HG03457 (cell line): Measurements from ENCODE around the gene GMEB2.

Experiments
- ATAC-seq: cut with Tn5 transposase; IDR thresholded peaks from one replicate; pipeline ENCODE4 v1.9.1; 2021; ENCODE audit warnings: moderate number of reproducible peaks; ENCODE audit not compliant: unreplicated experiment

The GMEB2 gene

DNA sequence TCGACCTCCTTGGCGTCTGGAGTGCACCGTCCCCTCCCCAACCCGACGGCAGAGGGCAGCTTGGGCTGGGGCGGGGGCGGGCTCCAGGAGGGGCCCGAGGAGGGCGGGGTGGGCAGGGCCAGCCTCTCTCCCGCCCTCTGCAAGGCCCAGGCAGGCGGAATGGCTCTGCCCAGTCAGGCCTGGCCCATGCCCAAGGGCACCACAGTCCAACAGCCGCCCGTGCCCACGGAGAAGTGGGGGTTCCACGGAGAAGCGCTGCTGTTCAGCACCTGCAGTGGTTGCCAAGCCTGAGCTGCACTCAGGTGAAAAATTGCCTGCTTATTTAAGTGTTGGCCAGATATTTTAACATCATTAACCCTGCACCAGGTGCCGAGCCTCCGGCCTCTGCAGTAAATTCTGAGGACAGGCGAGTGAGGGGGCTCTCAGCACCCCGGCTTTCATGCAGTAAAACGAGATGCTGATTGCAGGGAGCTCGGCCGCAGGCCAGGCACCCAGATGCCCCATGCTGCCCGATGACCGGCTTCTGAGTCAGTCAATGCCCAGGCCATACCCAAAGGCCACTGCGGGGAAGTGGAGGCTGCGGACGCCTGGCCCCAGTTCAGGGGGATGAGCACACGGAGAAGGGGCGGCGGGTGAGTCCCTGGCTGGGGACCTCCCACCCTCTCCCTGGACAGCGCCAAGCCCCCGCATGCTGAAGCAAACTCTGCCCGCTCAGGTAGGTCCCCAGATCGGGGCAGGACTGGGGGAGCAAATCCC lies 79.0 kb downstream of the GMEB2 start, which contains the start of gene SRMS:
Gene SRMS, minus strand, starts transcription at position 25 of the 756 bp plus-strand sequence. CDS start 286 bp downstream, outside the sequence.
- no peak for ATAC-seq

DNA sequence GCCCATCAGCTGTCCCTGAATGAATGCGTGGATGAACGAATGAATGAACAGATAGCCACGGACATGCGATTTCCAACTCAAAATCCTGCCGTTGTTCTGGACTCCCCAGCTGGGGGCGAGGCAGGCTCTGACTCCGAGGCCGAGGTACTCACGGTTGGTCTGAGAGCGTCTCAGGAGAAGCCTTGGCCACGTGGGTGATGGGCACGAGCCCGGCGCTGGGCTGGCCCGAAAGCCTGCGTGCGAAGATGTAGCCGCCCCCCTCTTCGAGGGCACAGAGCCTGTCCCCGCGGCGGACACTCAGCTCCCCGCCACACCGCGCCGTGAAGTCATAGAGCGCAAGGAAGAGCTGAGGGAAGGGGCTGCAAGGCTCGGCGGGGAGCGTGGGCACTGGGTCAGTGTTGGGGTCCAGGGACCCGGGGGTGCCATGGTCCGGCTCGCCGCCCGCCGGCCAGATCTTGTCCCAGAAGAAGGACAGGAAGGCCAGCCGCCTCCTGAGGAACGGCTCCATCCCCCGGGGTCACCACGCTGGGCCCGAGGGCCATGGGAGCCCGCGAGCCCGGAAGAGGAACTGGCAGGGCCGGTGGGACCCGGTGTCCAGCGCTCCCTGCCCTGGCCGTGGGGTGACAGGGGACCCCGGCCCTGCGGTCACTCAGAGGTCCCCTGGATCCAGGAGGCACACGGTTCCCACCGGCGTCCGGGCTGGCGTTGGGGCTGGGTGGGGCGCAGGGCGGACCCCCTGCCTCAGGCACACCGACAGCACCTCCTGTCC lies 79.8 kb downstream of the GMEB2 start:
- ATAC-seq, result no peak

DNA sequence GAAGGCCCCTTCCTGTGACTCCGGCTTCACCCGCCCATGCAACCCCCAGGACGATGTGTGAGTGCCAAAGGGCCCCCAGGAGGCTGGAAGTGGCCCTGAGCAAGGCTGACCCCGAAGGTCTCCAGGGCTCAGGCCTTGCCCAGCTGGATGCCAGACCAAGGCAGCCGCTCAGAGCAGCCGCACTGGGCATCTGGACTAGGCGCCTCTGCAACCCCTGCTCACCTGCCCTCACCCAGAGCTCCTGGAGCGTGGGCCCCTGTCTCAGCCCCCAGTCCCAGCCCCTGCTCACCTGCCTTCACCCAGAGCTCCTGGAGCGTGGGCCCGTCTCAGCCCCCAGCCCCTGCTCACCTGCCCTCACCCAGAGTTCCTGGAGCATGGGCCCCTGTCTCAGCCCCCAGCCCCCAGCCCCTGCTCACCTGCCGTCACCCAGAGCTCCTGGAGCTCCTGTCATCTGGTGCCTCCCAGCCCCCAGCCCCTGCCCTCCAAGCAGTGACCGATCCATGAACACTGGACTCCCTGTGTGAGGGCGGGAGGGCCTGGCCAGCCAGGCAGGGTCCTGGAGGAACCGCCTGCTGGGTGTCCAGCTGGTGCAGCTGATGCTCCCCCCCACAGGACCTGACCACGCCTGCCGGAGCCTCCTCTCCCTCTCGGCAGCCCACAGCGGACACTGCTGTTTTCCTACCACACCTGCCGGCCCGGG lies 80.5 kb downstream of the GMEB2 start:
- ATAC-seq, result no peak

DNA sequence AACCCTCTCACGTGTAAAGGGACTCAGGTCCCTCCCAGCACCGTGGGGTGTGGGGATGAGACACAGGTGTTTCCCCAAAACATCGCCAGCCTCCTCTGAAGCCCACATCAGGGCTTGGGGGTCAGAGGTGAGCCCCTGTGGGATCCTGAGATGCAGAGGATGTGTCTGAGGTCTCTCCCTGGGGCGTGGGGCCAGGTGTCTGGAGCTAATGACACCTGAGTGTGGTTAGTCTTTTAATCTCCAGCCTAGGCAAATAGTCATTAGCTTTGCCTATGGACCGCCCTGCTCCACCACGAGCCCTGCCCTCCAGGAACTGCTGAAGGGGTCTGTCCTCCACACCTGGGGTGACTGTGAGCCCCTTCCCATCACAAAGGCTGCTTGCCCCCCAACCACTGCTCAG lies 81.1 kb downstream of the GMEB2 start:
- no peak for ATAC-seq

DNA sequence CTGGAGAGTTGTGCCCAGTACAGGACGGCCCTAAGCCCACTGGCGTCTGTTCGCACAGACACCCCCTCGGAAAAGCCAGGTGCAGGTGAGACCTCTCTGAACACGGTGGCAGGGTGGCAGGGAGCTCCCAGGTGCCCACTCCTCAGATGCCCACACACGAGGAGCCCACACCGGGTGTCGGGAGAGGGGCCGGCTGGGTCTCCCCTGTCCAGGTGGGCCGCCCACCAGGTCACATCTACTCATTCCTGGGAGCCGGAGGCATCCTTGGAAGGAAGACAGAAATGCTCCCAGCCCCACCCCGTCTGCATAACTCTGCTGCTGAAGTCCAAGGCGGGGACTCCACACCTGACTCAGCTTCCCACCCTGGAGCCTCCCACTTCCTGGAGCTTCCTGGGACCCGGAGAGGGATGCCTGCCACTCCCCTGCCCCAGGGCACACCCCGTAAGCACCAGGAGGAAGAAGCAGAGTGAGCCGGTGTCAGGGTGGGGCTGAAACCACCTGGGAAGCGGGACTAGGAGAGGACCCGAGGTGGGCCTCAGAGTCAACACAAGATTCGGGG lies 81.9 kb downstream of the GMEB2 start:
- ATAC-seq, result no peak

DNA sequence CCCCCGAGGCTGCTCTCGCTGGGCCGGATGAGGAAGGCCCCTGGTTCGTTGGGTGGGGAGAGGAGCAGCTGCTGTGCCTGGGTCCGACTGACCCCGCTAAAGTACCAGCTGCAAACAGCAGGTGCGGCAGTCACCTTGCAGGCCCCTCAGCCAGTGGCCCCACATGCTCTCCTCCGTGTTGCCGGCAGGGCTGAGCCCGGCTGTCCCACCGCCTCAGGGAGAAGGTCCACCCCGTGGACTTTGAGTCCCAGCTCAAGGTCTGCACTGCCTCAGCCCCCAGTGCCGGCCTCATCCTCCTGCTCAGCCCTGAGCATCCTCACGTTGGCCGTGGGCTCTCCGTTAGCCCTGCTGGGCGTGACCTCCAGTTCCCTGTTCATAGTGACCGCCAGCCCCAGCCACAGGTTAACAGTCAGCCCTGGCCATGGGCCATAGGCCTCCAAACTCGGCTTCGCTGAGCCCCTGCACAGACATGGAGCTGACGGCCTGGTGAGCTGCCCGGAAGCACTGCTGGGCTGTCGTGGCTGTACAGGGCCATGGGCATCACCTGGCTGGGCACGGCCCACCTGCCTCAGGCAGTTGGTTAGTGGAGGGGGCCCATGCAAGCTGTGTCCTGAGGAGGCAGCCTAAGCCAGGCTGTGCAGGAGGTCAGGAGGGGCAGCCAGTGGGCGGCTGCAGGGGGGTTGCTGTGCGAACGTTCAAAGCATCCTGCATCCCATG lies 82.5 kb downstream of the GMEB2 start:
- ATAC-seq, result no peak

DNA sequence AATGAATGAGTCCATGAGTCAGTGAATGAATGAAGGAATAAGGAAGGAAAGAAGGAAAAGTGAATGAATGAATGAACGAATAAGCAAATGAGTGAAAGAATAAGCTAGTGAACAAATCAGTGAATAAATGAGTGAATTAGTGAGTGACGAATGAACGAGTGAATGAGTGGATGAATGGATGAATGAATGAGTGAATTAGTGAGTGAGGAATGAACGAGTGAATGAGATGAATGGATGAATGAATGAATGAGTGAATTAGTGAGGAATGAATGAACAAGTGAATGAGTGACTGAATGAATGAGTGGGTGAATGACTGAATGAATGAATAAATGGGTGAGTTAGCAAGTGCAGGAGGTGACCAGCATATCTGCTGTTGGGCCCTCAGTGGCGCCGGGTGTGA lies 83.2 kb downstream of the GMEB2 start:
- no peak for ATAC-seq

DNA sequence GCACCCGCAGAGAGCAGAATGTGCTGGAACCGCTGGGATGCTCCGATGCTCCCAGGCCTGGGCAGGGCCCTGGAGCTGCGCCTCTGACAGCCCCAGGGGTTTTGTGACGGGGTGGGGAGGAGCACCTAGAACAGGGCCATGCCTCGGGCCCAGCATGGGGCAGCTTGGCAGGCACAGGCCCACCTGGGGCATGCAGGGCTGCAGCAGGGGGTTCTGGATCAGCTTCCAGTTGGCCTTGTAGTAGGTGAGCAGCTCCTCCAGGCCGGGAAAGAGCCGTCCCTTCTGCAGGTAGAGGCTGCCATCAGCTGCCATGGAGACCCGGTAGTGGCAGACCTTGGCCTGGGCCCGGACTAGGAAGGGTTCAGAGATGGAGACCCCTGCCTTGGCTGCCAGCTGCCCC lies 83.8 kb downstream of the GMEB2 start:
- no peak for ATAC-seq

DNA sequence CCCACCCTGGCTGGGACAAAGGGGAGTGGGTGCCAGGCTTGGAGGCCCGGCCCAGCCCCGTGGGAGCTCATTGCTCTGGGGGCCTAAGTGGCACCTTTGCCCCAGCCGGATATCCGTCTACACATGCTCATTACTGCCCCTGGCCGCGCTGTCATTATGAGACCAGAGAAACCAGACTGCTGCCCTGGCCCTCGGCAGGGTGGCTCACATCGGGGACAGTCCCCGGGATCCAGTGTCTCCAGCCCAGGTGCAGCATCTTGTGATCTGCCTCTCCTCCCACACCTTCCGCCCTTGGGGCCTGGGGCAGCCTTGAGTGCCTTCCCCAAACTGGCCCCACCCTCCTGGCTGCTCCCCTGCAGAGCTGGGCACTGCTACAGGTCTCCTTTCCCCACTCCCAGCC lies 84.2 kb downstream of the GMEB2 start:
- ATAC-seq, result no peak

DNA sequence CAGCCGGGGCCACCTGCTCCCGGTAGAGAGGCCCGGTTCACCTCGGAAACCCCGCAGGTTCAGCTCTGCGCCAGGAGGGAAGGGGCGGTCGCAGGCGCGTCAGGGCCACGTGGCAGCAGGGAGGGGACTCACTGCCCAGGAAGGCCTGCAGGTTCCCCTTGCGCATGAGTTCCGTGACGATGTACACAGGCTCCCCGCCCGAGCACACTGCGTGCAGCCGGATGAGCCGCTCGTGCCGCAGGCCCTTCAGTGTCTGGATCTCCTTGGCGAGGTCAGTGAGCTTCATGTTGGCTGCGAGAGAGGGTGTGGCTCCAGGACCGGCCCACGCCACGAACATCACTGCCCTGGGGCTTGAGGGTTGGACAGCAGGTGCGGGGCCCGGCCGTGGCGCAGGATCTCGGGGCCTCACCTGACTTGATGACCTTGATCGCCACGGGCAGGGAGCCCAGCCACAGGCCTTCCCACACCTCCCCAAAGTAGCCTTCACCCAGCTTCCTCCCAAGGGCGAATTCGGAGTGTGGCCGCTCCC lies 84.8 kb downstream of the GMEB2 start:
- no peak for ATAC-seq

DNA sequence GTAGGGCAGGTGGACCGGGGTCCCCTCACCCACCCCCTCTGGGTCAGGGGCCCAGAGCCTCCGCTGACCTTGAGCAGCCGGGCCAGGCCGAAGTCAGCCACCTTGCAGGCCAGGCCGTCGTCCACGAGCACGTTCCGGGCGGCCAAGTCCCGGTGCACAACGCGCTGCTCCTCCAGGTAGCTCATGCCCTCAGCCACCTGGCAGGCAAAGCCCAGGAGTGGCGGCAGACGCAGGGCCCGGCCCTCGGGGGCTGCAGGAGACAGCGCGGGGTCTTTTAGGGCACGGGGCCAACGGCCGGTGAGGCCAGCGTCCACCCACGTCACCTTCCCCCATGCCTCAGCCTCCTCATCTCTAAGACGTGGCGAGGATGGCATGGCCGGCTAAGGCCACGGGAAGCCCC lies 85.5 kb downstream of the GMEB2 start:
- no peak for ATAC-seq

DNA sequence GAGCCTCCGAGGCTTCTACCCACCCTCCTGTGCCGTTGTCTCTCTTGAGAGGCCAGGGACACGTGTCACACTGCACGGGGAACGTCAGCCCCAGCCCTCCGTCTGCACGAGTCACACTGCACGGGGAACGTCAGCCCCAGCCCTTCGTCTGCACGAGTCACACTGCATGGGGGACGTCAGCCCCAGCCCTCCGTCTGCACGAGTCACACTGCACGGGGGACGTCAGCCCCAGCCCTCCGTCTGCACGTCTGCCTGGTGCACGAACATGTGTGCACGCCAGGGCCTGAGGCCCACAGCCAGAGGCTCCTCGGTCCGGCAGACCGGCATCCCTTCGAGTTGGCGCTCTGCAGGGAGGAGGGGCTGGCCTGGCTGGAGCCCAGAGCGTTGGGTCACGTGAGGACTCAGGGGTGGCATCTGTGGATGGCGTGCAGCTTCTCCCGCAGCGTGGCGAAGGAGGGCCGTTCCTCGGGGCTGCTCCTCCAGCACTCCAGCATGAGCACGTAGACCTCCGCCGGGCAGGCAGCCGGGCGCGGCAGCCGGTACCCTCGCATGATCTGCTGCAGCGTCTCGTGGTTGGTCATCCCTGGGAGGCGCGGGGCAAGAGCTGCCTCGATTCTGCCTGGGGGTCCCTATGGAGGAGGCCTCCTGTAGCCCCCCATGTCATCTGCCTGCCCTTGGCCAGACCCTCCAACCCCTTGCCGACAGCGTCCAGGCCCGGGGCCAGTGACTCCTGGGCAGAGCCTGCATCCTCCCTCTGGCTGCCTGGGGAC lies 86.3 kb downstream of the GMEB2 start:
- no peak for ATAC-seq

DNA sequence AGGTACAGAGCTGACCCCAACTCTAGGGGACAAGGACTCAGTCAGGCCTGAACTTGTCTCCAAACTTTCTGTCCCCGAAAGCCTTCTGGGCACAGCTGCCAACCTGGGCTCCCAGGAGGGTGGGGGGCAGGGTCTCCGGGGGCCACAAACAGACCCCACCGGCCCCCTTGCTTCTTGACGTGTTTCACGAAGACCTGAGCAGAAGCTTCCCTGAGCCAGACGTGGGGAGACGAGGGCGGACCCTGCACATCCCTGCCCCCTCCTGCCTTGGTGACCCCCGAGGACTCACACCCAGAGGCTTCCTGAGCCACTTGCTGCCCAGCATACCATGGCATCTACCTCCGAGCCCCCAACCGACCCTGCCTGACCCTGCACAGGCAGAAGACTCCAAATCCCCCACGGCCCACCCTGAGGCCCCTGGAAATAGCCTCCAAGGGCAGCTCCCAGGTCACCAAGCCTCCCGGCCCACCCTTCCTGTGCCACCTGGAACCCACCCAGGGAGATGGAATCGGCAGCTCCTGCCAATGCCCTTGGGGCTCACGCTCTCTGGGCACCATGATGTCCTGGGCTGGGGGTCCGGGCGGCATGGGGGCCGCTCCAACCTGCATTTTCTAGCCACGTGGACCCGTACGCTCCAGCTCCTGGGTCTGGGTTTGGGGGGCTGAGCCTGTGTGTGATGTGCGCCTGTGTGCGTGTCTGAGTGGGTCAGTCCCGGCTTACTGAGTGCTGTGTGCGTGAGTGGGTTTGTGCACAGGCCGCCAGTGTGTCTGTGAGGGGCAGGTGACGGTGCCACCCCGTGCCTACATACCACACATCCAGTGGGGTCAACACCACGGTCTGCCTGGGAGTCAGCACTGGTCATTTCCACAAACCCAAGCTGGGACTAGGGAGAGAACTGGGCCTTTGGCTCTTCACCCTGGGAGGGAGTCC lies 87.2 kb downstream of the GMEB2 start:
- ATAC-seq, result no peak

DNA sequence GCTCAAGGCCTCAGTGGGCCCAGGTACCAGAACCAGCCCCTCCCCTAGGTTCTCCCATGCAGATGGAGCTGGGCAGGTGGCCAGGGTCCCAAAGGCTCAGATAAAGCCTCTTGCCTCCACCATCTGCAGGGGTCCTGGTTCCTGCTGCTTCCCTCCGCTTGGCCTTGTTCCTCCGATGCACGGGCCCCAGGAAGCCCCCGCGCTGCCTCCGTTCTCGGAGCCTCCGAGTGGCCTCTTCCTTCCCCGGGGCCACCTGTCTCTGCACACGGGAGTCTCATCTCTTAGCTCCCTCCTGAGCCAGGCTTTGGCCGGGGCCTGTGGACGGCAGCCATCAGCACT lies 87.8 kb downstream of the GMEB2 start:
- no peak for ATAC-seq

DNA sequence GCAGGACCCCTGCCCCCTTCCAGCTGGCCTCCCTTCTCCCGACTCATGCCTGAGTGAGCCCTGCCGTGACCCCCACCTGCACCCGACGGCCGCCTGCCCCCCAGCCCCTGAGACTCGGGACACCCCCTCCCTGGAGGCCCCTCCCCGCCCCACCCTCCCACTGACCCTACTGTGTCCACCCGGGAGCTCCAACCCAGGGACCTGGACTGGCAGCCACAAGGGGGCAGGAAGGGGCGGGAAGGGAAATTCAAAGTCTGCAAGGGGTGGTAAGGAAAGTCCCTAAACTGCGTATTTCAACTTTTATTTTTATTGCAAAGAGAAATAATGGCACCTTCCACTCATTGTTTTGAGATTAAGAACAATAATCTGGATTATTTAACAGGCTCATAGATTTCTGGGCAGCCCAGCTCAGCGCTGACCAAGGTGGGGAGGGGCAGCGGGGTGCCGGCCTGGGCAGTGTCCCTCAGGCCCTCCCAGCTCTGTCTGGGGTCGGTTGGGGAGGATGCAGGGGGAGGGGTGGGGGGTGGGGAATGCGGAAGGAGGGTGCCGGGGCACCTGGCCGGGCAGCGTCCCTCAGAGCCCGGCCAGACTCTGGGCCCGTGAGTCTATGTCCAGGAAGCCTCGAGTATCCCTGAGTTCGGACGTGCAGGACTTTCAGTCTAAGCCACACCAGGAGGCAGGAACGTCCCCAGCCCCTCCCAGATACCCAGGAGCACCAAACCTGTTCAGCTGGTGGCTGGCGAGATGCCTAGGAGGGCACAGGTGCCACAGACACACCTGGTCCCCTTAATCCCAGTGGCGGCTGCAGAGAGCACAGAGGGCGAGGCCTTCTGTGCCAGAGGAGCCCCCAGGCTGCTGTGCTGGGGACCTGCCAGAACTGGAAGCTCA lies 88.5 kb downstream of the GMEB2 start:
- ATAC-seq, result no peak
